Measurements from ENCODE around the gene CABLES2. TPM values are rescaled to one million over a fixed set of nuclear protein-coding genes. Genes with fewer than 3 reads are reported as not detected.

CABLES2 gene
- total RNA-seq, 6 experiments from 2014 or later, result 1.4 to 2.9 (median 2.5) TPM

DNA sequence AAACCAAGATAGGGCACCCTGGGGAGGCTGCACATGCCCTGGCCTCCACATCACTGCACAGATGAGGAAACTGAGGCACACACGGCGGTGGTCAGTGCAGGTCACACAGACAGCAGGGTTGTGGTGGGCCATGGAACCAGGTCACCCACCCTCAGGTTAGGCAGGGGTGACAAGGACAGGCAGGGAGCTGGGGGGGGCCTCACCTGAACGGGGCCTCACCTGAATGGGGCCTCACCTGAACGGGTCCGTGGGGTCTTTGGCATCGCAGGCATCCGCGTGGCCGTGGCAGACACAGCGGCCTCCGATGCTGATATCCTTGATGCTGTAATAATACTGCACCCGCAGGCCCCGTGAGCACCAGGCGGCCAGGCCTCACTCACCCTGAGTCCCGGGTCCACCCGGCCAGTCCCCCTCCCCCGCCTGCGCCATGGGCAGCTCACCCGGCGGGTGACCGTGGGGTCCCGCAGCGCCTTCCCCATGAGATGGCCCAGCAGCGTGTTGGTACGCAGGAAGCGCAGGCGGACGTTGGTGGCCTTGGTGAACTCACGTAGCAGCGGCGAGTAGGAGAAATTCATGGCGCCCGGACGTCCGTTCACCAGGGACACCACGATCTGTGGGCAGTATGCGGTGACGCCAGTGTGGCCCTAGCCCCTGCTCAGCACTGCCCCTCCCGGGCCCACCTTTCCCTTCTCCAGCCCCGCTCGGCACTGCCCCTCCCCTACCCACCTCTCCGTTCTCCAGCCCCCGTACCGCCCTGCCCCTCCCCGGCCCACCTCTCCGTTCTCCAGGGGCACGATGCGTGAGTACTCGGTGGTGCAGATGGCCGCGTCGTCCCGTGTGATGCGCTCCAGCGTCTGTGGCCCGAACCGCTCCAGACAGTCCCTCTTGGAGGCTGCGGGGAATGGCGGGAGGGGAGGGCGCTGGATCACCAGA lies 55.4 kb downstream of the CABLES2 start:
- intact Hi-C loops (cut with DNase I), result loop anchor here in 1 of 2 donors (10.0 kb wide), 1 partner anchor 47 kb away; the partner anchor contains the start of gene ADRM1
- TF ChIP-seq, protein P1, sequence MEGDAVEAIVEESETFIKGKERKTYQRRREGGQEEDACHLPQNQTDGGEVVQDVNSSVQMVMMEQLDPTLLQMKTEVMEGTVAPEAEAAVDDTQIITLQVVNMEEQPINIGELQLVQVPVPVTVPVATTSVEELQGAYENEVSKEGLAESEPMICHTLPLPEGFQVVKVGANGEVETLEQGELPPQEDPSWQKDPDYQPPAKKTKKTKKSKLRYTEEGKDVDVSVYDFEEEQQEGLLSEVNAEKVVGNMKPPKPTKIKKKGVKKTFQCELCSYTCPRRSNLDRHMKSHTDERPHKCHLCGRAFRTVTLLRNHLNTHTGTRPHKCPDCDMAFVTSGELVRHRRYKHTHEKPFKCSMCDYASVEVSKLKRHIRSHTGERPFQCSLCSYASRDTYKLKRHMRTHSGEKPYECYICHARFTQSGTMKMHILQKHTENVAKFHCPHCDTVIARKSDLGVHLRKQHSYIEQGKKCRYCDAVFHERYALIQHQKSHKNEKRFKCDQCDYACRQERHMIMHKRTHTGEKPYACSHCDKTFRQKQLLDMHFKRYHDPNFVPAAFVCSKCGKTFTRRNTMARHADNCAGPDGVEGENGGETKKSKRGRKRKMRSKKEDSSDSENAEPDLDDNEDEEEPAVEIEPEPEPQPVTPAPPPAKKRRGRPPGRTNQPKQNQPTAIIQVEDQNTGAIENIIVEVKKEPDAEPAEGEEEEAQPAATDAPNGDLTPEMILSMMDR (IDR thresholded peaks at IDR 0.05), result no peak
- no peak for TF ChIP-seq POLR2A (IDR thresholded peaks at IDR 0.05)
- Histone ChIP-seq H3K27me3 (no peaks in the 10 kb centered on the region), H3K27ac (peak overlapping the region in 2 of 3 donors; percentile 38 to 78), H3K36me3 (peaks cover 0 to 6% (median 0%) of the 10 kb centered on the region in 4 donors), H3K4me1 (peaks cover 0 to 41% (median 16%) of the 10 kb centered on the region in 4 donors), H3K9me3 (no peaks in the 10 kb centered on the region), H3K4me3 (no peak overlapping the region)
- 71% methylated on average over 8 of the region's 60 CpGs for WGBS (ENCODE audit: insufficient coverage, low coverage, low lambda C conversion rate, missing lambda C conversion rate)
- DNase-seq (peak in 1 of 3 donors; percentile 19), ATAC-seq (no peak)

DNA sequence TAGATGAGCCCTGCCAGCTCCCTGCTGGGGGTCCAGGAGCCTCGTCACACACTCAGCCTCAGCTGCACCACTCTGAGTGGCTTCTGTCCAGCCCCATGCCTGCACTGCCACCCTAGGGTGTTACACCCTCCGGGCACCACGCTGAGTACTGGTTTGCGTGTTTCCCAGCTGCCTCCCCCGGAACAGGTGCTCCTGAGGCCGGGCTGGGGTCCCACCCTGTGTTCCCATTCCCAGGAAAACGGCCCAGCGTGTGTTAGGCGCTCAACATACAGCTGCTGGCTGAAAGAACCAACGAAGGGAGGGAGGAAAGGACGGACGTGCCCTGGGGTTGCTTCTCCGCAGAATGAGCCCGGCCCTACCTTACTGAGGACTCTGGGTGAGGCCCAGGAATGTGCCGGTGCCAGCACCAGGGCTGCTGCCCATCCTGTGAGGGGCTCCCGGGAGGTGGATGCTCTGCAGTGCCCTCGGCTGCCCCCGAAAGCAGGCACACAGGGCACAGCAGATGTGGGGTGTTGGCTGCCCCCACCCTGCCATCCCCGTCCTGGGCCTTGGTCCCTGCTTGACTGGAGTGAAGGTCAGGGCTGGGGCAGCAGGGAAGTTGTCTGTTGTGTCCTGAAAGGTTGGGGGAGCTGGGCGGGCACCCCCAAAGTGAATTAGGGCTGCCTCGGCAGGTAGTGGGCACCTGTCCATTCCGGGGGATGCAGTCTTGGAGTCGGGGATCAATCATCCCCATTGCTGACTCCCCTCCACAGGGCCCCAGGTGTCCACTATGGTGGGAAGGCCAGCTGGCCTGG lies 56.3 kb downstream of the CABLES2 start:
- intact Hi-C loops (cut with DNase I), result loop anchor here in 1 of 2 donors (10.0 kb wide), 1 partner anchor 46 kb away; the partner anchor contains the start of gene ADRM1
- TF ChIP-seq POLR2A (IDR thresholded peaks at IDR 0.05), result no peak
- TF ChIP-seq, protein P1 (IDR thresholded peaks at IDR 0.05), result no peak
- Histone ChIP-seq H3K4me3 (no peak overlapping the region), H3K9me3 (no peaks in the 10 kb centered on the region), H3K27ac (no peak overlapping the region), H3K36me3 (peaks cover 0 to 6% (median 0%) of the 10 kb centered on the region in 4 donors), H3K27me3 (no peaks in the 10 kb centered on the region), H3K4me1 (peaks cover 0 to 32% (median 10%) of the 10 kb centered on the region in 4 donors)
- DNase-seq (no peak), ATAC-seq (no peak)
- no CpG with 5 or more reads among the region's 23 CpGs for WGBS (ENCODE audit: insufficient coverage, low coverage, low lambda C conversion rate, missing lambda C conversion rate)

DNA sequence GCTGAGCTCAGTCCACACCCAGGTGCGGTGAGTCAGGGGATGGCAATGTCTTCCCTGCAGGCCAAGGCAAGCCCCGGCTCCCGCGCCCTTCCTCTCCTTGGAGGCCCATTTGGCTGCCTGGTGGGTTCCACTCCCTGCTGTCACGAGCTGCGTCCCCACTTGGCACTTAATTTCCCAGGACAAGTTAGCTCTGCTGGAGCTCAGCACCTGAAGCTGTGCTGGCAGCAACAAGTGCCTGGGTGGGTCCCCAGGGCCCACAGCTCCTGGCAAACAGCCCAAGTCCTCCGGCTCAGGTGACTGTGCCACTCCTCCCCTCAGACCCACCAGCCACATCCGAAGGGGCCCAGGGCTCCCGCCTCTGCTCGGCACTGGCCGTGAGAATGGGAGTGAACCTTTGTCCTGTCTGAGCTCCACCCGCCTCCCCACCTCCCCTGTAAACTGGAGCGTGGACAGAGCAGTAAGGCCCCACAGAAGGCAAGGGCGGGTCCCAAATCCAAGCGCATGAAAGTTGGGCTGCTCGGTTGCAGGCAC lies 56.9 kb downstream of the CABLES2 start:
- H3K36me3 ChIP-seq, result peaks cover 0 to 6% (median 0%) of the 10 kb centered on the region in 4 donors
- TF ChIP-seq POLR2A (IDR thresholded peaks at IDR 0.05), result no peak
- TF ChIP-seq, protein P1 (IDR thresholded peaks at IDR 0.05), result no peak
- ATAC-seq (no peak), DNase-seq (peak in 1 of 3 donors; percentile 16)
- intact Hi-C loops (cut with DNase I), result loop anchor here in 1 of 2 donors (10.0 kb wide), 1 partner anchor 45 kb away; the partner anchor contains the start of gene ADRM1
- no peaks in the 10 kb centered on the region for H3K27me3 ChIP-seq
- H3K9me3 ChIP-seq, result no peaks in the 10 kb centered on the region
- WGBS (ENCODE audit: insufficient coverage, low coverage, low lambda C conversion rate, missing lambda C conversion rate), result 33% methylated on average over 3 of the region's 16 CpGs
- H3K27ac ChIP-seq, result no peak overlapping the region
- H3K4me1 ChIP-seq, result peaks cover 0 to 25% (median 4%) of the 10 kb centered on the region in 4 donors
- H3K4me3 ChIP-seq, result no peak overlapping the region

DNA sequence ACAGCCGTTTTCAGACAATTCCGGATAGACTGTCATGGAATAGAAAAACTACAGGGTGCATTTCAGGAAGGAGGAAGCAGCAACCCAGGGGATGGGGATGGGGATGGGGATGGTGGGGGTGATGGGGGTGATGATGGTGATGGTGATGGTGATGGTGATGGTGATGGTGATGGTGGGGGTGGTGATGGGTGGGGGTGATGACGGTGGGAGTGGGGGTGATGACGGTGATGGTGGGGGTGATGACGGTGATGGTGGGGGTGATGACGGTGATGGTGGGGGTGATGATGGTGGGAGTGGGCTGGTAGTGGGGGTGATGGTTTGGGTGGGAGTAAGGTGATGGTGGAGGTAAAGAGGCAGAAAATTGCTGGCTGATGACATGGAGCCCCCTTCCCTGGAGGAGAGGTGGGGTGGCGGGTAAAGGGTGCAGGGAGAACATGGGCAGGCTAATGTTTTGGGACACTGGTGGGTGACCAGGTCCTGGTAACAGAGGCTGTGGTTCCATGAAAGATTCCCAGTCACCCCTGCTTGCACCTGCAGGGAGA lies 57.5 kb downstream of the CABLES2 start:
- H3K4me1 ChIP-seq, result peaks cover 0 to 20% (median 2%) of the 10 kb centered on the region in 4 donors
- no peaks in the 10 kb centered on the region for H3K9me3 ChIP-seq
- WGBS (ENCODE audit: insufficient coverage, low coverage, low lambda C conversion rate, missing lambda C conversion rate), result 42% methylated on average over 6 of the region's 7 CpGs
- TF ChIP-seq, protein P1 (IDR thresholded peaks at IDR 0.05), result no peak
- TF ChIP-seq POLR2A (IDR thresholded peaks at IDR 0.05), result no peak
- no peak overlapping the region for H3K4me3 ChIP-seq
- intact Hi-C loops (cut with DNase I), result loop anchor here in 1 of 2 donors (10.0 kb wide), 1 partner anchor 45 kb away; the partner anchor contains the start of gene ADRM1
- no peaks in the 10 kb centered on the region for H3K27me3 ChIP-seq
- peaks cover 0 to 6% (median 0%) of the 10 kb centered on the region in 4 donors for H3K36me3 ChIP-seq
- no peak for DNase-seq
- no peak for ATAC-seq
- H3K27ac ChIP-seq, result no peak overlapping the region
